K562 (cell line): ENCODE results near the gene IL36RN.

Experiments used
- CBX1 ChIP-seq: sonication (generic); IDR thresholded peaks from 2 replicates; pipeline ENCODE4 v1.6.1; 2016; ENCODE audit warnings: antibody characterized with exemption, low read depth, mild to moderate bottlenecking
- FOXM1 ChIP-seq, 2 experiments: fragments of 450-650 bp in 1 of 2; sonication (generic) in 1 of 2; formaldehyde crosslinking in 1 of 2; IDR thresholded peaks; 2 replicates each; pipeline versions ENCODE4 v1.6.1 to v1.9.0; 2017 to 2022; ENCODE audit warnings: low read depth in 2 of 2, mild to moderate bottlenecking in 2 of 2, missing genetic modification reagents in 1 of 2, moderate library complexity in 1 of 2
- HDAC2 ChIP-seq: fragments of 450-650 bp; IDR thresholded peaks from 2 replicates; pipeline ENCODE4 v1.6.1; 2016; ENCODE audit warnings: mild to moderate bottlenecking
- NBN ChIP-seq: fragments of 450-650 bp; IDR thresholded peaks from 2 replicates; pipeline ENCODE4 v1.6.1; 2016; ENCODE audit warnings: low read depth, mild to moderate bottlenecking
- PTBP1 ChIP-seq: fragments of 200-400 bp; formaldehyde crosslinking; IDR thresholded peaks from 2 replicates; pipeline ENCODE4 v1.6.1; 2017; ENCODE audit warnings: low read depth, low read length
- RBM17 ChIP-seq: fragments of 200-400 bp; formaldehyde crosslinking; IDR thresholded peaks from 2 replicates; pipeline ENCODE4 v1.6.1; 2017; ENCODE audit warnings: low read depth, mild to moderate bottlenecking, low read length, borderline replicate concordance
- TF ChIP-seq, protein P1 (sequence below): fragments of 150-350 bp; IDR thresholded peaks from 2 replicates; pipeline ENCODE4 v1.6.1; 2014; ENCODE audit warnings: low read depth, mild to moderate bottlenecking, low read length, borderline replicate concordance

DNA sequence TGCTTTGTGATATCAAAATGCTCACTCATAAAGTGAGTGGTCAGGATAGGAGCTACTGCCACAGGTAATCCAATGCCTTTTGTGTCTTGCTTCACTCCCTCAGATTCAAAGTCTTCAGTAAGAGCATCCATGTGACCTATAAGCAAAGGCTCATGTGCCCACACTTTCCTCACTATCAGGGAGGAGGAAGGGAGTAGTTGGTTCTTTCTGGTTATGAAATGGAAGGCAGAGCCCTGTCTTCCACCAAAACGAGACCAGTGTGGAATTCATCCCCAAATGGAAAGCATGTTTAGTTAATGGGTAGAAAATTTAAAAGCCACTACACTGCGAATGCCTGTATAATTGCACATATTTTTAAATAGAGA lies 34.6 kb downstream of the IL36RN start:
- TF ChIP-seq PTBP1: no peak
- TF ChIP-seq, protein P1, sequence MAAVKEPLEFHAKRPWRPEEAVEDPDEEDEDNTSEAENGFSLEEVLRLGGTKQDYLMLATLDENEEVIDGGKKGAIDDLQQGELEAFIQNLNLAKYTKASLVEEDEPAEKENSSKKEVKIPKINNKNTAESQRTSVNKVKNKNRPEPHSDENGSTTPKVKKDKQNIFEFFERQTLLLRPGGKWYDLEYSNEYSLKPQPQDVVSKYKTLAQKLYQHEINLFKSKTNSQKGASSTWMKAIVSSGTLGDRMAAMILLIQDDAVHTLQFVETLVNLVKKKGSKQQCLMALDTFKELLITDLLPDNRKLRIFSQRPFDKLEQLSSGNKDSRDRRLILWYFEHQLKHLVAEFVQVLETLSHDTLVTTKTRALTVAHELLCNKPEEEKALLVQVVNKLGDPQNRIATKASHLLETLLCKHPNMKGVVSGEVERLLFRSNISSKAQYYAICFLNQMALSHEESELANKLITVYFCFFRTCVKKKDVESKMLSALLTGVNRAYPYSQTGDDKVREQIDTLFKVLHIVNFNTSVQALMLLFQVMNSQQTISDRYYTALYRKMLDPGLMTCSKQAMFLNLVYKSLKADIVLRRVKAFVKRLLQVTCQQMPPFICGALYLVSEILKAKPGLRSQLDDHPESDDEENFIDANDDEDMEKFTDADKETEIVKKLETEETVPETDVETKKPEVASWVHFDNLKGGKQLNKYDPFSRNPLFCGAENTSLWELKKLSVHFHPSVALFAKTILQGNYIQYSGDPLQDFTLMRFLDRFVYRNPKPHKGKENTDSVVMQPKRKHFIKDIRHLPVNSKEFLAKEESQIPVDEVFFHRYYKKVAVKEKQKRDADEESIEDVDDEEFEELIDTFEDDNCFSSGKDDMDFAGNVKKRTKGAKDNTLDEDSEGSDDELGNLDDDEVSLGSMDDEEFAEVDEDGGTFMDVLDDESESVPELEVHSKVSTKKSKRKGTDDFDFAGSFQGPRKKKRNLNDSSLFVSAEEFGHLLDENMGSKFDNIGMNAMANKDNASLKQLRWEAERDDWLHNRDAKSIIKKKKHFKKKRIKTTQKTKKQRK: no peak
- no peak for TF ChIP-seq NBN
- no peak for TF ChIP-seq CBX1
- TF ChIP-seq HDAC2: no peak
- TF ChIP-seq RBM17: no peak
- TF ChIP-seq FOXM1 (IDR thresholded peaks at IDR 0.05; ENCODE audit: low read depth): no peak
- no peak for TF ChIP-seq FOXM1 (CRISPR knock-in tag; IDR thresholded peaks at IDR 0.05; ENCODE audit: low read depth)
